Epithelial cell of esophagus (primary cell): Measurements from ENCODE around the gene PNKD.

Experiments
- DNase-seq: peaks from one replicate; pipeline ENCODE4 v3.0.0; 2010; ENCODE audit warnings: low read depth
- H3K4me3 ChIP-seq: 2 replicates; pipeline ENCODE4 v1.5.1; 2011; ENCODE audit warnings: mild to moderate bottlenecking, low read length, control low read depth
- CTCF ChIP-seq: IDR thresholded peaks from 2 replicates; pipeline ENCODE4 v1.5.1; 2011; ENCODE audit warnings: low read depth, mild to moderate bottlenecking, low read length, control low read depth, inconsistent platforms; ENCODE audit not compliant: insufficient read depth; ENCODE audit errors: missing control alignments

The PNKD gene

GRCh38 chr2:218322768-218323525 is 52.6 kb downstream of the PNKD start:
- no peak for TF ChIP-seq CTCF
- DNase-seq = peak; percentile 50
- H3K4me3 ChIP-seq = peak overlapping the region; percentile 41

GRCh38 chr2:218323526-218324472 is 53.5 kb downstream of the PNKD start:
- no peak for TF ChIP-seq CTCF
- peak; percentile 52 for DNase-seq
- peak overlapping the region; percentile 41 for H3K4me3 ChIP-seq

GRCh38 chr2:218325566-218326160 is 55.3 kb downstream of the PNKD start:
- H3K4me3 ChIP-seq = no peak overlapping the region
- TF ChIP-seq CTCF = no peak
- no peak for DNase-seq

- no peak for DNase-seq
- no peak overlapping the region for H3K4me3 ChIP-seq
- TF ChIP-seq CTCF = no peak
Measured at GRCh38 chr2:218326315-218326714, 56.0 kb downstream of the PNKD start.

GRCh38 chr2:218327451-218328210 is 57.3 kb downstream of the PNKD start:
- H3K4me3 ChIP-seq = no peak overlapping the region
- no peak for DNase-seq
- no peak for TF ChIP-seq CTCF

- no peak overlapping the region for H3K4me3 ChIP-seq
- no peak for DNase-seq
- no peak for TF ChIP-seq CTCF
Measured at GRCh38 chr2:218328294-218328693, 58.0 kb downstream of the PNKD start.
